Activated CD8-positive, alpha-beta memory T cell treated with anti-CD3 and anti-CD28 coated beads for 48 hours (primary cell): ENCODE data around the gene IKBKG.
"Not testable (repeated sequence)": the region's sequence is repeated elsewhere in the genome, so short reads cannot be mapped to it uniquely, and the experiment has no call there.

Experiments
- DNase-seq, 3 experiments: peaks; one replicate each; pipeline ENCODE4 v3.0.0-alpha.2; 2020; ENCODE audit warnings: low read depth in 2 of 3, low spot score in 2 of 3

The IKBKG gene

DNA sequence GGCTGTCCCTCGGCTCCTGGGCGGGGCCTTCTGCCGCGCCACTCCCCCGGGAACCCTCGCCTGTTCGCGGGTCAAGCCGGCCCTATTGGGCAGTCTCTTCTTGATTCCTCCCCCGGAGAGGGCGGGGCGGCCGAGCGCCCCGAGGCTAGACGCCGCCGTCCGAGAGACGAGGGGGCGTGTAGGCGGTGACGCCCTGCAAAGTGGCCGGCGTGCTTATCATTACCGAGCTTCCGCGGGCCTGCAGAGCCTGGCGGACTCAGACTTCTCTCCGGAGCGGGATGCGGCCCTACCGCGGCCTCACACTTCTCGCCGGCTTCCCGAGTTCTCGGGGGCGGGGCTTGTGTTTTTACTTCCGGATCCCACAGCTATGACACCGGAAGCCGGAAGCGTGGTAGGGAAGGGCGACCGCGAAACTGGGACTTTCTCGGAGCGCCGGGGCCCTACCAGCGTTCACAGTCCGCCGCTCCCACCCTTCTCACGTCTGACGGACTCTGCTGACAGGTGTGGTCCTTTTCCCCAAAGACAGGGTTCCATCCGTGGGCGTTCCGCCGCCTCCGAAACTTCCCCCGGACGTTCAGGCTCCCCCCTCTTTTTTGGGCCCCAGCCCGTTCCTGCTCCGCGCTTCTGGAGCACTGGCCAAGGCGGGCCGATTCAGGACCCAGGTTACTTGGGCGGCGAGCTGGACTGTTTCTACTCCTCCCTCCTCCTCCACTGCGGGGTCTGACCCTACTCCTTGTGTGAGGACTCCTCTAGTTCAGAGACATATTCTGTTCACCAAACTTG is at the start of gene IKBKG:
TSS of gene IKBKG (plus strand) at position 376 of the 783 bp plus-strand sequence. CDS start 4,383 bp downstream, outside the sequence.
- DNase-seq = peak; percentile 64 to 81 (median 67)

DNA sequence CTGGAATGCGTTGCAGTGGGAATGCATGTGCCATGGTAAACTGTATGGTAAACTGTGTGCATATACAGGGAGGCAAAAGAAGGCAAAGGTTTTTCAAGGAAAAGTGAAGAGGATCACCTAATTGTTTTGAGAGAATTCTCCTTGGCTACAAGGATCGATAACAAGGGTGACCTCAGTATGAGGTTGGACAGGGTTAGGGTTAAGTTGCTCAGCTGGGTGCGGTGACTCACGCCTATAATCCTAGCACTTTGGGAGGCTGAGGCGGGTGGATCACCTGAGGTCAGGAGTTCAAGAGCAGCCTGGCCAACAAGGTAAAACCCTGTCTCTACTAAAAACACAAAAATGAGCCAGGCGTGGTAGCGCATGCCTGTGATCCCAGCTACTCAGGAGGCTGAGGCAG is 46.0 kb upstream of the IKBKG start:
- not testable (repeated sequence) for DNase-seq

DNA sequence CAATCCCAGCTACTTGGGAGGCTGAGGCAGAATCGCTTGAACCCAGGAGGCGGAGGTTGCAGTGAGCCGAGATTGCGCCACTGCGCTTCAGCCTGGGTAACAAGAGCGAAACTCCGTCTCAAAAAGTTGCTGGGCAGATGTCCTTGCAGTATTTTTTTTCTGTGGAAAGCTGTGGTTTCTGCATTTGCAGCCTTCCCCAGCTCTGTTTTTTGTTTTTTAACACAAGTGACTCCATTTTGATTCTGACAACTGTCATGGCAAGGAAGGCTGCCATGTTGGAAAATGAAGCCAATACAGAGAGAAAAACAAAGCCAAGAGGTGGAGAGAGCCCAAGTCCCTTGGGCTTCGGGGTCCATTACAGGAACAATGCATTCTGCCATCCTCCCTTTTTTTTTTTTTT is 45.3 kb upstream of the IKBKG start:
- no peak for DNase-seq

DNA sequence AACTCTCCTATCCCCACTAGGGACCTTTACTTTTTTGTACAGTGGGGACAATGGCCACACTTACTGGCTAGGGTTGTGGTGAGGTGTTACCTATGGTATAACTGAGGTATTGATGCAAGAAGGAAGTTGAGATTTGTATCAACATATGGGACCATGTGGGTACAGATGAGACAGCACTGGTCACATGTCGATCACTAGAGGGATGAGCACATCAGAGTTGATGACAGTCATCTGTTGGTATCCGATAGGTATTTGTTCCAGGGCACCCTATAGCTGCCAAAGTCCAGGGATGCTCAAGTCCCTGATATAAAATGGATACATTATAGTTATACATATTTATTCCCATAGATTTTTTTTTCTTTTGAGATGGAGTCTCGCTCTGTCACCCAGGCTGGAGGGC is 44.4 kb upstream of the IKBKG start:
- DNase-seq = no peak

DNA sequence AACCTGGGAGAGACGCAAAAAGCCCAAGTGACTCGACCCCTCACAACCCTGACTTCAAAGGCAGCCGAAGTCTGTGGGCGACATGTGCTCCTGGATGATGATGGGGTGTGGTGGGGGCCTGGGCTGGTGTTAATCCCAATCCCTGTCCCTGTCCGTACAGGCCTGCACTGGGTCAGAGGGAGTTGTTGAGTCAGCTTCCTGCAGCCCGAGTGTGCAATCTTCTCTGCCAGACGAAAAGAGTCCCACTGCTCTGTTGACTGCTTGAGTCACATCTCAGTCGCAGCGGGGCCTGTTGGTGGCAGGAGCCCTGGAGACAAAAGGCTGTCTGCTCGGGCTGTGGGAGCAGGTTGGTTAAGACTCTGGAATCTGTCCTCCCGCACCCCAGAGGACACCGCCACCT is 41.7 kb upstream of the IKBKG start:
- no peak for DNase-seq

DNA sequence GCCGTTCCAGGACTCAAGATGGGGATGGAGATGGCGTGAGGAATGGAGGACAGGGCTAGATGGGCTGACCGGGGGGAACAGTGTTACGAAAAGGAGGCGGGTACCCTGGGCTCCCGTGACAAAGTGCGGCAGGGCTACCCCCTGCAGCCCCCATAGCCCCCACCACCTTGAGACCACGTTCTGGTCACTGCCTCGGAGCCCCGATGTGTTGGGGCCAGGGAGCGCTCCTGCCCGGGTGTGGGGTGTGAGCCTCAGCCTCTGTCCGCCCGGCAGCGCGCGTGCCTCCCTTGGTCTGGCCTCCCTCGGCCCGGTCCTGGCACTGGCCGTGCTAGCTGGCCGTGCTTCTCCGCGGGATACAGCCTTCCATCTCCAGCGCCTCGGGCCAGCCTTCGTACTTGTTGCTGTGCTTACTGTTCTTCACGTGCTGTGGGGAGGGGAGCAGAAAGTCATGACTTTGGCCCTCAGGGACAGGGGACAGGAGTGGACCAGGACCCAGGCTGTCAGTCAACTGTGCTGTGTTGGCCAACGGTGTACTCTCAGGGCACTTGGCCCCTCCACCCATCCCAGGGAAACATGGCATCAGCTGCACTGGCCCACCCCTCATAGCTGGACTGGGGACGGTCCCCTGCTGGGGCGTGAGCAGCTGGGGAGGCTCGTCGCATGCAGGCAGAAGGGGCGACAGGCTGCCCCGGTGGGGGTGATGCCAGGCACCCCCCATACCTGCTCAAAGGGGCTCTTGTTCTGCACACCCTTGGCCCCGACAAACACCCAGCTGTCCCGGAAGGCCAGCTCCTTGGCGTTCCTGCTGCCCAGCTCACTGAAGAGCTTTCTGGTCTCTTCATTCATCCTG is 40.7 kb upstream of the IKBKG start:
- no peak for DNase-seq

GRCh38 chrX:154507673-154508383 is 39.6 kb upstream of the IKBKG start:
- DNase-seq = no peak

GRCh38 chrX:154508384-154508745 is 39.1 kb upstream of the IKBKG start:
- DNase-seq = no peak

DNA sequence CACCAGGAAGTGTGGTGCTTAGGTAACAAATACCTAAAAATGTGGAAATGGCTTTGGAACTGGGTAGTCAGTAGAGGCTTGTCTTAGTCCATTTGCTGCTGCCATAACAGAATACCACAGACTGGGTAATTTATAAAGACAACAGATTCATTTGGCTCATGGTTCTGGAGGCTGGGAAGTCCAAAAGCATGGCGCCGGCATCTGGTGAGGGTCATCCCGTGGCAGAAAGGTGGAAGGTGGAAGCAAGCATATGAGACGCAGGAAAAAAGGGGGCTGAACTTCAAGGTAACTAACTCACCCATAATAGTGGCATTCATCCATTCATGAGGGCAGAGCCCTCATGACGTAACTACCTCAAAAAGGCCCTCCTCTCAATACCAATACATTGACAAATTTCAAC is 38.0 kb upstream of the IKBKG start:
- no peak for DNase-seq

- DNase-seq = no peak
These were observed 35.7 kb upstream of the IKBKG start for GRCh38 chrX:154511761-154512160.

DNA sequence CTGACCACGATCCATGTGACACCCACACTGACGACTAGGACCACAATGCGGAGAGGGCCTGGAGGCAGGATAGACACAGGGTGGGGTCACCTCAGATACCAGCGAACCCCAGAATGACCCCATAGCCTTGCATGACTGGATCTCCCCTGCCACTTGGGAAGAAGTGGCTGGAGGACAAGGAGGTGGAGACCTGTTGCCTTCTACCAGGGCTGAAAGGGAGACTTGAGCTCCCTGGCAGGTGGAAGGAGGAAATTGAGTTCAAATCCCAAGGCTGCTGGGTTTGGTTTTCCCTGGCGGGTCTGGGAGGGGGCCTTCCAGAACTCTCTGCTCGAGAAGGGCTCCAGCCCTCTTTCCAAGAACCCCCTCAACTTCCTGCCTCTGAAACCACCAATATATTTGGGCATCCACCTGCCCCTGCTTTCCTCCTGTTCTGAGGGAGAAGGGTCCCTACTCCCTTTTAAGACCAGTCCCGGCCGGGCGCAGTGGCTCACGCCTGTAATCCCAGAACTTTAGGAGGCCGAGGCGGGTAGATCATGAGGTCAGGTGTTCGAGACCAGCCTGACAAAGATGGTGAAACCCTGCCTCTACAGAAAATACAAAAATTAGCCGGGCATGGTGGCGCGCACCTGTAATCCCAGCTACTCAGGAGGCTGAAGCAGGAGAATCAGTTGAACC is 34.4 kb upstream of the IKBKG start:
- DNase-seq = no peak

DNA sequence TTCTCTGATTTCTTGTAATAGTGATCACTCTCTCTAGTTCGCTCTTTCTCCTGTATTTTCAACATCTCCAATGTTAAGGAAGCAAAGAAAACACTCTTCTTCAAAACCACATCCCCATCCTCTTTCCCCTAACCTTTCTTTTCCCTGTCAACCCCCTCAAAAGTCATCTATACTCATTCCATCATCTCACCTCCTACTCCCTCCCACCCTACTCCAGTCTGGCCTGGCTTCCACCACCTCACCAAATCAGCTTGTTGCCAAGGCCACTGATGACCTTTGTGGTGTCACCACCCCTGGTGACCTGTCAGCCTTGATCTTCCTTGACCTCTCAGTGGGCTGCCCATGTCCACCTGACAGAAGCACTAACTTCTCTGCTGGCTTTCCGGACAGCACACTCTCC is 33.7 kb upstream of the IKBKG start:
- no peak for DNase-seq

- no peak for DNase-seq
These were observed 32.1 kb upstream of the IKBKG start for GRCh38 chrX:154515090-154515965.

GRCh38 chrX:154515966-154516655 is 31.3 kb upstream of the IKBKG start, which contains the start of gene FAM3A:
Gene FAM3A (minus strand): TSS chrX:154516232. CDS start chrX:154515772, 460 bp downstream.
- DNase-seq = peak; percentile 71 to 89 (median 77)

GRCh38 chrX:154516656-154517100 is 30.7 kb upstream of the IKBKG start:
- DNase-seq = no peak

GRCh38 chrX:154517101-154517781 is 30.2 kb upstream of the IKBKG start:
- no peak for DNase-seq

DNA sequence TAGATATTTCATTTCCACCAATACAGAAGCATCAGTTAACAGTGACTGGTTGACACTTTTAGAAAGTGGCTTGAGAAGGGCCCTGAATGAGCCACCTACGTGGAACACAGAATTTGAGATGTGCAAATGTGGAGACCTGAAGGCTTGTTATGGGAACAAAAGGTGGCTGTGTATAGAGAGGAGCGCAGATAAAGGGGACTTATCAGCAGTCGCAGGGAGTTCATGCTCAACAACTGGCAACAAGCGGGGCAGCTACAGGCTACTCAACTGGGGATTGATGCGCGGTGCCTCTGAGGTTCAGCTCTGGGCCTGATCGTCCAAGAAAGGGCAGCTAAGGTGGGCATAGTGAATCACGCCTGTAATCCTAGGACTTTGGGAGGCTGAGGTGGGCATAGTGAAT is 28.0 kb upstream of the IKBKG start:
- no peak for DNase-seq

DNA sequence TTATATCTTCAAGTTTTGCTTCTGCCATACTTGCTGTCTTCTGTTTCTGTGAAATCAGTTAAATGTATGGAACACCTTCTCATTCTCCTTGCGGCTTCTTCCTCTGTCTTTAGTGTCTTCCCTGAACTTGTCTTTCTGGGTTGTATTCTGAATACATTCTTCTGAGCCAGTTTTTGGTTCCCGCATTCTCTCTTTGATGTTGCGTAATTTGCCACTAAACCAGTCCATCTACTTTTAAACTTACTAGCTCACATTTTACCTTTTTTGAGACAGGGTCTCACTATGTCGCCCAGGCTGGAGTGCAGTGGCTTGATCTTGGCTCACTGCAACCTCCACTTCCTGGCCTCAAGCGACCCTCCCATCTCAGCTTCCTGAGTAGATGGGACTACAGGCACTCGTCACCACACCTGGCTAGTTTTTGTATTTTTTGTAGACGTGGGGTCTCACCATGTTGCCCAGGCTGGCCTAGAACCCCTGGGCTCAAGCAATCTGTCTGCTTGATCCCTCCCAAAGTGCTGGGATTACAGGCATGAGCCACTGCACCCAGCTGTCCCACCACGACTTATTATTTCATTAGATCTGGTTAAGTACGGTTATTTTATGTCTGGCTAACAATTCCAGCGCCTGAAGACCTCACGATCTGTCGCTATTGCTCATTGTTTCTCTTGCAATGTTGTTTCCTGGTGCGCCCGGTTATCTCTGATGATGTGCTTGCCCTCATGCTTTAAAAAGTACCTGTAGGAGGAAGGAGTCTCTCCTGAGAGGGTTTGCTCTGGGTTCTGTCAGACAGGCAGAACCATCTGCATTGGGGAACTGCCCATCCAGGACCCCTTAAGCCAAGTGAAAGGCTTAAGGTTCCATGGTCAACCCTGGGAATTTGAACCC is 21.6 kb upstream of the IKBKG start:
- no peak for DNase-seq
